GM18868 (cell line): ENCODE data around the gene ZNF266.

Experiments used
- ATAC-seq: cut with Tn5 transposase; IDR thresholded peaks from one replicate; pipeline ENCODE4 v1.9.1; 2021; ENCODE audit warnings: mild to moderate bottlenecking, moderate library complexity; ENCODE audit not compliant: unreplicated experiment

The ZNF266 gene

DNA sequence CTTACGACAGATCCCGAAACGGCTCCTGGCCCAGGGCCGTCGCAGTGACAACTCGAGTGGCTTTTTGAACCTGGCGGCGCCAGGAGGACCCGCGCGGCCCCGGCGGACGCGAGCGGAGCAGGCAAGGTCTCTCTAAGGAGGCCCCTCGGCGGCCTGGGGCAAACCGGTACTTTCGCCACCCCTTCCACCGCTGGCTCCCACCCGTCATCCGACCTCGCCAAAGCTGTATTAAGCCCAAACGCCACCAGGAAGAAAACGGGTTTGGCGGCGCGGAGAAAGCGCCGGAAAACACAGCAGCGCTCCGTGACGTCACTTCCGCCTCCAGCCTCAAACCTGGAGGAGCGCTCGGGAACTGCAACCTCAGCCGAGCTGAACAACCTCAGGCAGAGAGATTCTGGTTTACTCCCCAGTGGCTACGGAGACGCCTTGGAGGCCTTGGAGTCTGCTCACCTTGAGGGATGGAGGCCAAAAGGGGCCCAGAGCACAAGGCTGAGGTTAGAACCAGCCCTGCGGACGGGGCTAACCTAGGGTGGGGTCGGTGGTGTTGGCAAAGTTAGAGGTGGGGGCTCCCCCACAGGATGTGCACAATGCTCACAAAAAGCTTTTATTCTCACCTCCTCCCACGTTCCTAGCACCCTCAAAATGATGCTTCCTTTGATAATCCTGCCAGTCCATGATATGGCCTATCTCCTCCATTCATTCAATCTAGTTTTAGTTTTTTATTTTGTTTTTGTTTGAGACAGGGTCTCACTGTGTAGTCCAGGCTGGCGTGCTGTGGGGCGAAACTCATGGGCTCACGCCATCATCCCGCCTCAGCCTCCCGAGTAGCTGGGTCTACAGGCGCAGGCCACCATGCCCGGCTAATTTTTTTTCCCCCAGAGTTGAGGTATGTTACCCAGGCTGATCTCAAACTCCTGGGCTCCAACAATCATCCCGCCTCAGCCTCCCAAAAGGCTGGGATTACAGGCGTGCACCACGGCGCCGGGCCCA lies at the start of gene ZNF266:
Gene ZNF266 (minus strand): TSS at position 295 of the 990 bp plus-strand sequence. CDS start 15,484 bp downstream, outside the sequence.
- ATAC-seq = peak; percentile 88

DNA sequence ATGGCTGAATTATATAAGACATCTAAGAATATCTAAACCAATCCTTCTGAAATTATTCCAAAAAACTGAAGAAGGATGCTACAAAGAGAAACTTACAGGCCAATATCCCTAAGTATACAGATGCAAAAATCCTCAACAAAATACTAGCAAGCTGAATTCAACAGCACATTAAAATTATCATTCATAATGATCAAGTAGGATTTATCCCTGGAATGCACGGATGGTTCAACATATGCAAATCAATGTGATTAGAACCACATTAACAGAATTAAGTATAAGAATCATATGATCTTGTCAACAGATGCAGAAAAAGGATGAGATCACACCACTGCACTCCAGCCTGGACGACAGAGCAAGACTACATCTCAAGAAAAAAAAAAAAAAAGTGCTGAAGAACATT lies 49.8 kb upstream of the ZNF266 start:
- ATAC-seq = no peak

DNA sequence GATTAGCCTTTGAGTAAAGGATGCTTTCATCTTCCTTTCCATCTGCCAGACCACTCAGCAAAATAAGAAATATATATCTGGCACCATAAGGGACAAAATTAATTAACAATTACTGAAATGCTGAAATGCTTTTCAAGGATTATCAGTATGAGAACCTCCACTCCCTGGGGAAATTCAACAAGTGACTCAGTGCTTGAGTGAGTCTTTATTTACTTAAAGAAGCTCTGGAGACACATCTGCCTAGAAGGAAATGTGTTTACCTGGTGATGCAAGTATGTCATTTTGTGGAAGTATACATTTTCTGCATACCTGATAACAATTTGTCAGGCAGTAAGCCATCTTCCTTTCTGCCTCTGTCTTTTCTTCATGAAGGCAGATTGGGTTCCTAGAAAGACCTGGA lies 39.6 kb upstream of the ZNF266 start:
- no peak for ATAC-seq

DNA sequence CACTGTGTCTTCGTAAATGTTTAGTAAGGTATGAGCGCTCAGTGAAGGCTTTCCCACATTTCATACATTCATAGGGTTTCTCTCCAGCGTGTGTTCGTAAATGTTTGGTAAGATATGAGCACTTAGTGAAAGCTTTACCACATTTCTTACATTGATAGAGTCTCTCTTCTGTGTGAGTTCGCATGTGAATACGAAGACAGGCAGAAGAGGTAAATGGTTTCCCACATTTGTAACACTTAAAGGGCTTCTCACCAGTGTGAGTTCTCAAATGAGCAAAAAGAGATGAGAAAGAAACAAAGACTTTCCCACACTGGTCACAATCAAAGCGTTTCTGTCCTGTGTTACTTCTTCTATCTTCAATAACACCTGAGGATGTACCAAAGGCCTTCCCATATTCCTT lies 31.8 kb upstream of the ZNF266 start:
- no peak for ATAC-seq

DNA sequence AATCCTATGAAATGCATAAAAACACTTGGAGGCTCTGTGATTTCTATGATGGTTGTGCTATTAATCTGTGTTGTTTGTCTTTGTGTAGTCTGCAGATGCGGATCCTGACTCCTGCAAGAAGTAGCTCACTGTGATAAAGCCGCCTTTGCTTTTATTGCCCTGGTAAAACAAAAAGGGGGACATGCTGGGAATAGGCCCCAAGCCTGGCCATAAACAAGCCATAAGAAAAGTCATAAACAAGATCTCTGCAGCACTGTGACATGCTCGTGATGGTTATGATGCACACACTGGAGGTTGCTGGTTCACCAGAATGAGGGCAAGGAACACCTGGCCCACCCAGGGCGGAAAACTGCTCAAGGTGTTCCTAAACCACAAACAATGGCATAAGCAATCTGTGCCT lies 26.6 kb upstream of the ZNF266 start:
- ATAC-seq = no peak

DNA sequence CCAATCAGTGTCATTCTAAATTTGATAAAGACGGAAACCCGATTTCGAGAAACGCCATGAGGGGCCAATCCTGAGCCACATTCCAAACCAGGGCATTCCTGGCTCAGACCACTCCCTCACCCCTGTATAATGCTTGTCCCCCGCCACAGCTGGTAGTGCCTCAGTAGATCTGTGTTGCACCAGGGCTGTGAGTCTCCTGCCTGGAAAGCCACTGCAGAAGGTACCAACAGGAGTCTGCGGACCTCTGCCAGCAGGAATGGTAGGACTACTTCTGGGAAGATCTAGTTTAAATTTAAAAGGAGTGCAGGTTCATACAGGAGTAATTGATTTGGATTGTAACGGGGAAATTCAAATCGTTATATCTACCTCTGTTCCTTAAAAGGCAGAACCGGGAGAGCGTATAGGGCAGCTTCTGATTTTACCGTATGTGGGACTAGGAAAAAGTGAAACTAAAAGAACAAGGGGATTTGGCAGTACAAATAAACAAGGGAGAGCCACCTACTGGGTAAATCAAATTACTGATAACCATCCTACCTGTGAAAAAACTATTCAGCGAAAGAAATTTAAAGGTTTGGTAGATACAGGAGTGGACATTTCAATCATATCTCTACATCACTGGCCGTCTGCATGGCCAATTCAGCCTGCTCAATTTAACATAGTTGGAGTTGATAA lies 20.8 kb upstream of the ZNF266 start:
- ATAC-seq = no peak

DNA sequence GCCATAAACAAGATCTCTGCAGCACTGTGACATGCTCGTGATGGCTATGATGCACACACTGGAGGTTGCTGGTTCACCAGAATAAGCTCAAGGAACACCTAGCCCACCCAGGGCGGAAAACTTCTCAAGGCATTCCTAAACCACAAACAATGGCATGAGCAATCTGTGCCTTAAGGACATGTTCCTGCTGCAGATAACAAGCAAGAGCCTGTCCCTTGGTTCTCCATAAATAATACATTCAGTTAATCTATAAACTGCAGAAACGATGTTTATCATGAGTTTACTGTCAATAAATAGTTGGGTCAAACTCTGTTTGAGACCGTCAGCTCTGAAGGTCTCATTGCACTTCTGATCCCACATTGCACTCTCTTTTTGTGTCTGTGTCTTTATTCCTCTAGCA lies 18.6 kb upstream of the ZNF266 start:
- no peak for ATAC-seq

DNA sequence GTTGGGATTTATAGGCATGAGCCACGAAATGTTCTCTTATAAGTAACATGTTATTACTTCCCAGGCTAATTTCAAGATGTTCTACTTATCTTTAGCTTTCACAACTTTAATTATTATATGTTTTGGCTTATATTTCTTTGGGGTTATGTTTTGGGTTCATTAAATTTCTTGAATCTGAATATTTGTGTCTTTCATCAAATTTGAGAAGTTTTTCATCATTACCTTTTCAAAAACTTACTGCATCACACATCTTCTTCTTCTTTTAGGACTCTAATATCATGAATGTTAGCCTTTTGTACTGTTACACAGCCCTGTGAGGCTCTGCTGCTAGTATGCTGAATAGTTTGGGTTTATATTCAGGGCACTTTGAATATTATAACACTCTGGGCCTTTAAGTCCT lies 9.7 kb upstream of the ZNF266 start:
- no peak for ATAC-seq

DNA sequence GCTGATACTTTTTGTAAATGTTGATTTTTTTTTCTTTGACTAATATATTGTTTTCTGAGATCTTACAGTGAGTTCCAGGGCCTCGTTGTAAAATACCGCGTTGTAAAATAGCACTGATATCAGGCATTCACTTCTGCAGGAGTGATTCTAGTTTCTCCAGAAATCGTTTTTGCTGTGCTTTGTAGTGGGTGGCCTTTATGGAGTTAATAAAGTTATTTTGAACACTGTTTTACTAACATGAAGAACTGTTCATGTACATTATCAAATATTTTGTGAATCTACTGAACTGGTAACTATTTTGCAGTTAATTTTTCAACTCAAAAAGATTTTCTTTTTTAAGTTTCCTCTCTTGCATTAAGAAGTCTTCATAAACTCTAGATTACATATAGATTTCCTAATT lies 985 bp upstream of the ZNF266 start:
- ATAC-seq = no peak

DNA sequence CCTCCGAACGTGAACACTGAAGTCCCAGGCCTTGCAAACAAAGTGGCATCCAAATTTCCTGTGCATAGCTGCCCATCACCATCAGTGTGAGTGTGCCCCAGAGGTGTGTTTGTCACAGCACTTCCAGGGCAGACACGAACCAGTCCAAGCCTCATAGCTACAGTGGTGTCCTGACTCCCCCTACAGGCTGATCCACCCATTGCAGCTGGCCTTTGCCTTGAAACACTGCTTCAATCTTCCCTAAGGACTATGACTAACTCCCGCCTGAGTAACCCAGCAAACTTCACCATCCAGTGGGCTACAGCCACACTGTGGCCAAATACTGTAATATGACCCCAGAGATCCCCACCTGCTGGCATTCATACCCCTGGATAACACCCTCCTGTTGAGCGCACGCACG lies 3.9 kb downstream of the ZNF266 start:
- ATAC-seq = no peak

DNA sequence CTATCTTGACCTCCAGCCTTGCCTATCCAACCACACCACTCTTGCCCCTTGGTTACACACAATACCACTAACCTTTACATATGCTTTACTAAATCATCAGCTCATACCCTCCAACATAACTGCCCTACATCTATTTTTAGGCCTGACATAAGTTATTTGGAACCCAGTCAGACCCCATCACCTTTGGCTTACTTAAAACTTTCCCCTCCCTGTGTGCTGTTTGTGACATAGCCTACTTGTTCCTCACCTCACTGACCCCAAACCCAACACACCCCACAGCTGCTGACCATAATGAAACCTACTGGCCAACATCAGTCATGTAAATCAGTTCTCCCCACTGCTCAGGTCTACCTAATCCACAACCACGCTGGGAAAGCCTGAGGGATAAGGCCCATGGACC lies 4.9 kb downstream of the ZNF266 start:
- ATAC-seq = no peak

DNA sequence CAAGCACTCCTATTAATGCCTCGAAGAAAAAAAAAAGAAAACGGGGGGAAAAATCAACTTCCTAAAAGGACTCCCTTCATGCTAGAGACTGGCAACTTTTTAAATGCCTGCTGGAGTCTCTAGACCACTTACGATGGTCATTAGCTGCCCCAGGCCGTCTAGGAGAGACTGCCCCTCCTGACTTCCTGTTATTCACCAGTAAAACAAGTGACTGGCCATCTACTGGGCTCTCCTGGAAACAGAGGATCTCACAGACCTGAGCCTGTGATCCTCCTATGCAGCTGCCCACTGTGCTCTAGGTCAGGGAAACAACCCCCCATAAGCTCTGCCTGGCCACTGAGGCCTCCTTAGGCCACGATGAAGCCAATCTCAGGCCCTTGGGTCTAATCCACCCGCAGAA lies 7.4 kb downstream of the ZNF266 start:
- ATAC-seq = no peak

DNA sequence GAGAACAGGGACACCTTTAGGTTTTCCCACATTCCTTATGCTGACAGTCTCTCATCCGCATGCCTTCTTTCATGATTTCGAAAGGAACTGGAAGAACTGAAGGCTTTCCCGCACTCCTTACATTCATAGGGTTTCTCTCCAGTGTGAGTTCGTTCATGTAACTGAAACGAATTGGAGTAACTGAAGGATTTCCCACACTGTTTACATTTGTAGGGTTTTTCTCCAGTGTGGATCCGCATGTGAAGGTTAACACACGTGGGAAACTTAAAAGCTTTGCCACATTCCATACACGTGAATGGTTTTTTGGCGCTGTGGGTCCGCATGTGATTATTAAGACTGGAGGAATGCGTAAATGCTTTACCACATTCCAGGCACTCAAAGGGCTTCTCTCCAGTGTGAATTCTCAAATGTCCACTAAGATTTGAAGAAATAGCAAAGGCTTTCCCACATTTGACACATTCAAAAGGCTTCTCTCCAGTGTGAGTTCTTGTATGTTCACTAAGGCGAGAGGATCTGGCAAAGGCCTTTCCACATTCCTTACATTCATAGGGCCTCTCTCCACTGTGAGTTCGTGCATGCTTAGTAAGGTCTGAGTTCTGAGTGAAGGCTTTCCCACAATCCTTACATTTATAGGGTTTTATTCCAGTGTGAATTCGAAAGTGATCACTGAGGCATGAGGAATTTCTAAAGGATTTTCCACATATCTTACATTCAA lies 22.0 kb downstream of the ZNF266 start:
- ATAC-seq = no peak

DNA sequence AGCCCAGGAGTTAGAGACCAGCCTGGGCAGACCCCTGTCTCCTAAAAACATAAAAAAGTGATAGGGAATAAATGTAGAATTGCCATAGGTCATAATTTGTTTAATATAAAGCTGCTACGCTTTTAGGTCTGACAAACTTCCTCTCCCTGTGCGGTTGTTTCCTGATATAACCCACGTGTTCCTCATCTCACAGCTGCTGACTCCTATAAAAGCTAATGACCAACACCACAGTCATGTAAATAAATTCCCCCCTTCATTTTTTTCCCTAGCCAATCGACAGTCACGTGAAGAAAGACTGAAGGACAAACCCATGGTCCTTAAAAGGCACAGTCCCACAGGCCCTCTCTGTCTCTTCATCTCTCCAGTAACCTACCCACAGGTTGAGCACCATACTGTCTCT lies 27.5 kb downstream of the ZNF266 start:
- no peak for ATAC-seq

DNA sequence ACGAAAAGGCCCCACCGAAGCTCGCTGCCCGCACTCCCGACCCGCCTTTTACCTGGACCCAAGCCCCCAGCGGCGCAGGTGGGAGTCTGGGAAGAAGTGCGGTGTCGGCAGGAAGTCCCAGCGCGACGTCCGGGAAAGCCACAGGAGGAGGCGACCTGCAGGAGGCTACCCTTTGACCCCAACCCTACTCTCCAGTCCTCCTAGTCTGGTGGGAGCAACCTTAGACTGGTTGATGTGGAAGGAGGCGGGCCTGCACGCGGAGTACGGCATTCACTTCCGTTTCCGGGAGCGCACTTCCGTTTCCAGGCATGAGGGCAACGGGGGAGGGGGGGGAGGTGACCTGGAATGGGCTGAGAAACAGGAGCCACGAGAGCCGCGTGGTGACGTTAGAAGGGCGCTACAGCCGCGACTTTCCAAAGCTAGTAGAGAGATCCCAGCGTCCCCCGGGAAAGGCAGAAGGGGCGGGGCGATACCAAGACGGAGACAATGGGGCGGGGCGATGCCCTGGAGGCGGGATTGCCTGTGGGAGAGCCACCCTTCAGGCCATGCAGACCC lies 28.5 kb downstream of the ZNF266 start:
- ATAC-seq = no peak

DNA sequence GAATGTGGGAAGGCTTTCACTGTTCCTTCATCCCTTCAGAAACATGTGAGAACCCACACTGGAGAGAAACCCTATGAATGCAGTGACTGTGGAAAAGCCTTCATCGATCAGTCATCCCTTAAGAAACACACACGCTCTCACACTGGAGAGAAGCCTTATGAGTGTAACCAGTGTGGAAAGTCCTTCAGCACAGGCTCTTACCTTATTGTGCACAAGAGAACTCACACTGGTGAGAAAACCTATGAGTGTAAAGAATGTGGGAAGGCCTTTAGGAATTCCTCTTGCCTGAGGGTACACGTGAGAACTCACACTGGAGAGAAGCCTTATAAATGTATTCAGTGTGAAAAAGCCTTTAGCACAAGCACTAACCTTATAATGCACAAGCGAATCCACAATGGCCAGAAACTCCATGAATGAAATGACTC lies 54.0 kb downstream of the ZNF266 start:
- ATAC-seq = no peak

DNA sequence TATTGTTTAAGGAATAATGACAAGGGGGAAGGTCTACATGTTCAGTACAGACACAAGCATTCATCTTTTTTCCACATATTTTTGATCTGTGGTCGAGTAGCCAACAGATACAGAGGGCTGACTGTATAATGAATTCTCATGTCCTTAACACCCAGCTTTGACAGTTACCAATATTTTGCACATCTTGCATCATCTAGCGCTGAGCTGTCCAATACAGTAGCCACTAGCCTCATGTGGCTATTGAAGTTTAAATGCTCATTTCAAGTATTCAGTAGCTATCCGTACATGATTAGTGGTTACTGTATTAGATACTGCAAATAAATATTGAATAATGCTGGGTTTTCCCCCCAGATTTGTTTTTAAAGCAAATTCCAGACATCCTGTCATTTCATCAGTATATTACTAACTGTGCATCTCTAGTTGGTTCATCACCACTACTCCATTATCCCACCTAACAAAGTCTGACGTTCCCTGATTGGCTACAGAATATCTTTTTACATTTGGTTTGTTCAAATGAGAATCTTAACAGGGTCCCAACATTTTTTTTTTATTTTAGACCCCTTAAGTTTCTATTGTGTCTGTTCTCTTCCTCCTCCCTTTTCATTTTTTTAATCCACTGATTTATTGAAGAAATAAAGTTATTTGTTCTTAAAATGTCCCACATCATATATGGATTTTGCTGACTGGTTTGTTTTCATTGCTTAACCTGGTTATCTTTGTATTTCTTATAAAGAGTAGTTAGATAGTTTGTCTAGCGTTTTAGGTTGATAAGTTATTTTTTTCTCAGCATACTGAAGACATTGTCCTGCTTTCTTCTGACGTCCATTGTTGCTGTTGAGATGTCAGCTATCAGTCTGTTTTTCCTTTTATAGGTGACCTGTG lies 64.4 kb downstream of the ZNF266 start:
- ATAC-seq = no peak

DNA sequence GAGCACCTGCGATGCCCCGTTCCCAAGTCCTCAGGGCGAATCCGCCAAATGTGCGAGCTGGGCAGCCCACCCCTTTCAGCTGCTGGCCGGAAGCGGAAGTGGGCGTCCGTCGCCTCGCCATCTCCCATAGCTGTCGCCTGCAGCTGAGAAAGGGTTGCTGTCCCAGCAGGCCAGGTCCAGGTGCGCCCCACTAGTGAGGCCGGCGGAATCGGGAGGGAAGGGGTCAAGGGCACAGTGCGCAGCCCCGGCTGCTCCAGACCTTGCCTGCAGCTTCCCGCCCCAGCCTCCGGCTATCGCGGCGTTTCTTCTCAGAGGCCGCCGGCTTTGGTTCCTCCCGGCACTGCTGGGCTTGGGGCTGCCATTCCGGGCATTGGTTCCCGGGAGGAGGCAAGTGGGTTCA lies 72.5 kb downstream of the ZNF266 start, which contains the start of gene ZNF177:
Gene ZNF177 (plus strand): TSS at position 109 of the 400 bp plus-strand sequence. CDS start 15,299 bp downstream, outside the sequence.
- ATAC-seq = no peak
